Measurements from ENCODE around the gene AMOTL1.

DNA sequence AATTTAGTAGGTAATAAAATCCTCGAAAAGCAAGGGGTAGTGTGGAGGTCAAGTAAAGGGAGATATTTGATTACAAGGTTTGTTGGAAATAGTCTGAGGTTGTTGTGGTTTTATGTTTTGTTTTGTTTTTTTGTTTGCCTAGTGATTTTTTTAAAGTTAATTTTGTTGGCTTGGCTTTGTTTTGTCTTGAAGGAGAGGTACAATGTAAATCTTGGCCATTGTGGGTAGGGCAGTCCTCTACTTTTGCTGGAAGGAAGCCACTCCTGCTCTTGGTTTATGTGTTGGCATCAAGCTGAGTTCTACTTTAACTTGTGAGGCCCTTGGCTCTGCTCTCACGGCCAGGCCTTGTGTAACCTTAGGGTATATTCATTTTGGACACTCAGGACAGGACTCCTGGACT is 3.2 kb downstream of the AMOTL1 start:
- TF ChIP-seq, protein P1, sequence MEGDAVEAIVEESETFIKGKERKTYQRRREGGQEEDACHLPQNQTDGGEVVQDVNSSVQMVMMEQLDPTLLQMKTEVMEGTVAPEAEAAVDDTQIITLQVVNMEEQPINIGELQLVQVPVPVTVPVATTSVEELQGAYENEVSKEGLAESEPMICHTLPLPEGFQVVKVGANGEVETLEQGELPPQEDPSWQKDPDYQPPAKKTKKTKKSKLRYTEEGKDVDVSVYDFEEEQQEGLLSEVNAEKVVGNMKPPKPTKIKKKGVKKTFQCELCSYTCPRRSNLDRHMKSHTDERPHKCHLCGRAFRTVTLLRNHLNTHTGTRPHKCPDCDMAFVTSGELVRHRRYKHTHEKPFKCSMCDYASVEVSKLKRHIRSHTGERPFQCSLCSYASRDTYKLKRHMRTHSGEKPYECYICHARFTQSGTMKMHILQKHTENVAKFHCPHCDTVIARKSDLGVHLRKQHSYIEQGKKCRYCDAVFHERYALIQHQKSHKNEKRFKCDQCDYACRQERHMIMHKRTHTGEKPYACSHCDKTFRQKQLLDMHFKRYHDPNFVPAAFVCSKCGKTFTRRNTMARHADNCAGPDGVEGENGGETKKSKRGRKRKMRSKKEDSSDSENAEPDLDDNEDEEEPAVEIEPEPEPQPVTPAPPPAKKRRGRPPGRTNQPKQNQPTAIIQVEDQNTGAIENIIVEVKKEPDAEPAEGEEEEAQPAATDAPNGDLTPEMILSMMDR (IDR thresholded peaks at IDR 0.05): no peak
- TF ChIP-seq POLR2A (IDR thresholded peaks at IDR 0.05): no peak
